Stimulated activated CD4-positive, alpha-beta T cell treated with anti-CD3 and anti-CD28 coated beads, Interleukin-15, amount 100 ng/mL, for 1 hour (primary cell): Measurements from ENCODE around the gene AMMECR1L.
"Not testable (repeated sequence)": the region's sequence is repeated elsewhere in the genome, so short reads cannot be mapped to it uniquely, and the experiment has no call there.

Experiments used
- DNase-seq, 2 donors: peaks; one replicate each; pipeline ENCODE4 v3.0.0-alpha.2; 2020; ENCODE audit warnings: low read depth in 1 of 2, low spot score in 1 of 2

Gene AMMECR1L

DNA sequence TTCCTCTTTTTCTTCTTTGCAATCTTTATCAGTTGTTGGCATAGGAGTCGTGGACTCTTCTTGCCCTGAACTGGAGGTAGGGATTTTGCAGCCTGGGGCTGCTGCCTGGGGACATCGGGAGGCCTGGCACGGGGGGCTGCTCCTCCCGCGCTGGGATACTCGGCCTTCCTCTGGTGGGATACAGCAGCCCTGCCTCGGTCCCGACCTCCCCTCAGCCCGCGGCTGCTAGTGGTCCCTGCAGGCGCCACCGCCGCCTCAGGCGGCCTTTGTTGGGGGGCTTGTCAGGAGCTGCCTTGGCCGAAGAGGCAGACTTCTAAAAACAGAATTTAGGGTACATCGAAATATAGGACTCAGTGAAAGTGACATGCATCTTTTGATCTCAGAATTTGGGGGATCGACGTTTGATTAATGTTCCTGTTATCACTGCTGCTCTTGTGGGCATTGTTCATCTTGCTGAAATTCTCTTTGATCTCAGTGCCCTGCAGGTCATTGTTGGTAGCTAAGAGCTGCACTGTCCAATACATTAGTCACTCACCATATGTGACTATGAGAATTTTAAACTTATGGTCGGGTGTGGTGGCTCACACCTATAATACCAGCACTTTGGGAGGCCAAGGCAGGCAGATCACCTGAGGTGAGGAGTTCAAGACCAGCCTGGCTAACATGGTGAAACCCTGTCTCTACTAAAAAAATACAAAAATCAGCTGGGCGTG is 44.1 kb downstream of the AMMECR1L start:
- DNase-seq, result no peak

DNA sequence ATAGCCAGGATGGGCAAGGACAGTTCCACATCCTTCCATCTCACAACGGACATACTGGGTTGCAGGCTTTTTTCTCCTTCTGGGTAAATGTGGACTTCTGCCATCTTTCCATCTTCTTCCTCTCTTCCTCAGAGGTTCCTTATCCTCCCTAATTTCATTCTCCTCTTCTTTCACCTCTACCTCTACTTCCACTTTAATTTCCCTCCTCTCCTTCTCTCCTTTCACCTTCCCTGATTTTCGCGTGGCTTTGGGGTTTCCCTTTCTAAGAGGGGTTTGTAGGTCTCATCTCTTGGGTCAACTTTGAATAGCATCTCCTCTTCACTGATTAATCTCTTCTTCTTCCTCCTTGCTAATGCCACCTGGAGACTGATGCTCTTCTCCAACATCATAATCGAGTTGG is 44.9 kb downstream of the AMMECR1L start:
- no peak for DNase-seq

DNA sequence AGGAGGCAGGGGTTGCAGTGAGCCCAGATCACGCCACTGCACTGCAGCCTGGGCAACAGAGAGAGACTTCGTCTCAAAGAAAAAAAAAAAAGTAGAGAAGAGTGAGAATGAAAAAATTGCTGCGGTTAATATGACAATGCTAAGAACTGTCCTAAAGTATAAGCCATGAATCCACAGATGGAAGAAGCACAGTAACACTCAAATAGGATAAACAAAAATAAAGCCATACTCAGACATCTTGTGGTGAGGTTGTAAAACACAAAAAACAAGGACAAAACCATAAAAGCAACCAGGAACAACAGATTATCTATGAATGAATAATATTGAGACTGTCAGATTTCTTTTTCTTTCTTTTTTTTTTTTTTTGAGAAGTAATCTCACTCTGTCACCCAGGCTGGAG is 50.8 kb downstream of the AMMECR1L start:
- no peak for DNase-seq

DNA sequence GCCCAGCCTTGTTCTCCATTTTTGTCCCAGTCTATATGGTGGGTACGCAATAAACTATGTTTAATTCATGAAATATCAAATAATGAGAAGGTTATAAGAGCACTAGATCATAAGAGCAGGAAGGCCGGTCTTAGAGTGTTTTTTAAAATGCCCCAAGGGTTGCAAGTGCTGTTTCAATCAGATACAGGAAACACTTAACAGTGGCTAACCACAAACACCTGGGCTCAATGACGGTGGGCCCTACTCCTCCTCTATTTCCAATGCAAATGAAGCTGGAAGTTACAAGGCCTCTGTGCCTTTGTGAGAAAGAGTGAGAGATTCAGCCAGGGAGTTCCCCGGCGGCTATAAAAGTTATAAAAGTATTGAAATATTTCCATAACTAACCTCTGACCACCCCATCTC is 55.9 kb downstream of the AMMECR1L start:
- DNase-seq, result no peak

DNA sequence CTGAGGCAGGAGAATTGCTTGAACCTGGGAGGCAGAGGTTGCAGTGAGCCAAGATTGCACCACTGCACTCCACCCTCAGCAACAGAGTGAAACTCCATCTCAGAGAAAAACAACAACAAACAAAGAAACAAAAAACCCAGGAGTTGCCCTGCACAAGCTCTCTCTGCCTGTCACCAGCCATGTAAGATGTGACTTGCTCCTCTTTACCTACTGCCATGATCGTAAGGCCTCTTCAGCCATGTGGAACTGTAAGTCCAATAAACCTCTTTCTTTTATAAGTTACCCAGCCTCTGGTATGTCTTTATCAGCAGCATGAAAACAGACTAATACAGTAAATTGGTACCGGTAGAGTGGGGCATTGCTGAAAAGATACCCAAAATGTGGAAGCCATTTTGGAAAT is 59.0 kb downstream of the AMMECR1L start:
- not testable (repeated sequence) for DNase-seq

DNA sequence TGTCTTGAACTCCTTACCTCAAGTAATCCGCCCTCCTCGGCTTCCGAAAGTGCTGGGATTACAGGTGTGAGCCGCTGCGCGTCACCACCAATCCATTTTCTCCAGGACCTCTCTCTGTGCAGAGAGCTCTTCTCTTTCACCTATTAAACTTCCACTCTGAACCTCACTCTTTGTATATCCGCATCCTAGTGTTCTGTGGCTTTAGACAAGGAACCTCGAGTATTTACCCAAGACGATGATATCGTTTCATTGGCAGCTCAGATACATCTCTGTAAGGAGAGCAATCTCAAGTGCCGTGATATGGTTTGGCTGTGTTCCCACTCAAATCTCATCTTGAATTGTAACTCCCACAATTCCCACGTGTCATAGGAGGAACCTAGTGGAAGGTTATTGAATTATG is 59.7 kb downstream of the AMMECR1L start:
- no peak for DNase-seq

- DNase-seq, result no peak
Observed at GRCh38 chr2:127820080-127820668, 65.6 kb downstream of the AMMECR1L start.

- DNase-seq, result no peak
Observed at GRCh38 chr2:127818794-127819425, 66.8 kb downstream of the AMMECR1L start.

- no peak for DNase-seq
Observed at GRCh38 chr2:127818241-127818640, 67.5 kb downstream of the AMMECR1L start.

DNA sequence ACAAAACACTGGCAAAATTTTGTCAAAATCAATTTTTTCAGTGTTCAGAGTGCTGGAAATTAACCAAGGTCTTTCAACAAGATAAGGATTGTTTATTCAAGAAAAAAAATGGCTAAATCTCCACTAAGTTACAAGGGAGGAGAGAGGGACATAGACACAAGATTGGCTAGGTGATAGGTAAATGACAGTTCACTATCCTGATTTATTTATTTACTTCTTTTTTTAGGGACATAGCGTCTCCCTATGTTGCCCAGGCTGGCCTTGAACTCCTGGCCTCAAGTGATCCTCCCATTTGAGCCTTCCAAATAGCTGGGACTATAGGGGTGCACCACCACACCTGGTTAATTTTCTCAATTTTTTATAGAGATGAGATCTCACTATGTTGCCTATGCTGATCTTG is 71.1 kb downstream of the AMMECR1L start:
- no peak for DNase-seq

- DNase-seq, result not testable (repeated sequence)
Observed at GRCh38 chr2:127812441-127812840, 73.3 kb downstream of the AMMECR1L start.
